GM12878 (cell line): ENCODE measurements around the gene CLDN7. TPM values are rescaled to one million over a fixed set of nuclear protein-coding genes. Genes with fewer than 3 reads are reported as not detected.

ENCODE experiments used
- ATAC-seq: fragments of 200-7000 bp; cut with Tn5 transposase; 3 replicates; pipeline ENCODE4 v1.9.1; 2020; ENCODE audit warnings: mild to moderate bottlenecking, moderate library complexity
- BruUV-seq: library from RNA; stranded (reverse); fragments of 400-500 nt; replicated peaks from 2 replicates; lab custom pipeline; 2021; lab: Mats Ljungman, UMichigan
- CTCF ChIA-PET: fragments of 300-600 bp; sonication (Branson Sonifier 250); formaldehyde crosslinking; extraction: SDS; loops from one replicate; lab custom pipeline; 2021; ENCODE audit warnings: inconsistent platforms; lab: Yijun Ruan, JAX
- POLR2A ChIA-PET: fragments of 350-600 bp; formaldehyde crosslinking; extraction: SDS; loops from one replicate; lab custom pipeline; 2021; ENCODE audit warnings: inconsistent platforms; lab: Charles Lee
- RAD21 ChIA-PET: fragments of 300-600 bp; sonication (Branson Sonifier 250); formaldehyde crosslinking; loops from one replicate; lab custom pipeline; 2023; ENCODE audit warnings: antibody characterized with exemption; ENCODE audit not compliant: unreplicated experiment; lab: Charles Lee
- SMC1A ChIA-PET: fragments of 300-600 bp; sonication (Branson Sonifier 250); formaldehyde crosslinking; loops from one replicate; lab custom pipeline; 2023; ENCODE audit not compliant: unreplicated experiment, uncharacterized antibody; lab: Charles Lee
- DNase-seq: peaks from one replicate; pipeline ENCODE4 v3.0.0-alpha.2; 2011; ENCODE audit warnings: low read depth, low spot score
- FAIRE-seq: peaks from 3 replicates; lab custom pipeline; 2011; peaks lifted over from hg19 to GRCh38; lab: Jason Lieb, UNC
- H2AFZ ChIP-seq: 2 replicates; pipeline ENCODE4 v1.6.0; 2011; ENCODE audit warnings: low read depth, low read length, control low read depth; ENCODE audit not compliant: control insufficient read depth
- H3K27ac ChIP-seq: 2 replicates; pipeline ENCODE4 v1.5.1; 2011; ENCODE audit warnings: control low read depth; ENCODE audit not compliant: control insufficient read depth, insufficient read depth
- H3K27me3 ChIP-seq, 2 experiments: replicated peaks in 1 of 2; 2 replicates each; pipeline versions ENCODE4 v1.6.0 to v1.6.1; 2011; ENCODE audit warnings: low read length in 1 of 2; ENCODE audit not compliant: control insufficient read depth in 2 of 2, insufficient read depth in 2 of 2
- H3K36me3 ChIP-seq, 2 experiments: 2 replicates each; pipeline ENCODE4 v1.5.1; 2011; ENCODE audit warnings: low read length in 1 of 2; ENCODE audit not compliant: control insufficient read depth in 2 of 2, insufficient read depth in 2 of 2
- H3K4me1 ChIP-seq: 2 replicates; pipeline ENCODE4 v1.6.1; 2011; ENCODE audit warnings: mild to moderate bottlenecking, low read length, moderate library complexity, mixed read lengths; ENCODE audit not compliant: control insufficient read depth, insufficient read depth
- H3K4me2 ChIP-seq: 2 replicates; pipeline ENCODE4 v1.6.0; 2011; ENCODE audit warnings: control low read depth; ENCODE audit not compliant: control insufficient read depth, insufficient read depth
- H3K4me3 ChIP-seq: fragments of 200-600 bp; sonication (generic); 2 replicates; pipeline ENCODE4 v1.5.1; 2016
- H3K79me2 ChIP-seq: 2 replicates; pipeline ENCODE4 v1.6.0; 2011; ENCODE audit warnings: low read length; ENCODE audit not compliant: control insufficient read depth, insufficient read depth
- H3K9ac ChIP-seq: 2 replicates; pipeline ENCODE4 v1.8.0; 2011; ENCODE audit warnings: low read length, control low read depth, mixed read lengths; ENCODE audit not compliant: control insufficient read depth, insufficient read depth
- H3K9me3 ChIP-seq: replicated peaks from 3 replicates; pipeline ENCODE4 v1.5.1; 2011; ENCODE audit warnings: mild to moderate bottlenecking, low read length; ENCODE audit not compliant: control insufficient read depth, insufficient read depth
- H4K20me1 ChIP-seq: 2 replicates; pipeline ENCODE4 v1.6.0; 2011; ENCODE audit not compliant: control insufficient read depth, insufficient read depth
- CEBPZ ChIP-seq: fragments of 150-350 bp; IDR thresholded peaks from 2 replicates; pipeline ENCODE4 v1.6.1; 2016; ENCODE audit warnings: low read depth, low read length
- CHD2 ChIP-seq: IDR thresholded peaks from 2 replicates; pipeline ENCODE4 v1.6.1; 2011; ENCODE audit warnings: low read depth, low read length, improper control_type of control experiment, borderline replicate concordance
- HDAC6 ChIP-seq: fragments of 200-600 bp; sonication (generic); IDR thresholded peaks from one replicate; pipeline ENCODE4 v1.8.0; 2017; ENCODE audit warnings: antibody characterized with exemption; ENCODE audit not compliant: unreplicated experiment
- IKZF2 ChIP-seq, 2 experiments: fragments of 450-650 bp; IDR thresholded peaks; 2 replicates each; pipeline ENCODE4 v1.6.1; 2017; ENCODE audit warnings: mild to moderate bottlenecking in 2 of 2, moderate library complexity in 2 of 2
- IRF4 ChIP-seq: IDR thresholded peaks from 2 replicates; pipeline ENCODE4 v1.6.1; 2011; ENCODE audit warnings: low read depth, low read length
- LARP7 ChIP-seq: fragments of 450-650 bp; IDR thresholded peaks from 2 replicates; pipeline ENCODE4 v1.6.1; 2017; ENCODE audit warnings: mild to moderate bottlenecking
- NR2F1 ChIP-seq: fragments of 450-650 bp; conservative IDR thresholded peaks from 2 replicates; pipeline ENCODE4 v1.6.1; 2017; ENCODE audit warnings: mild to moderate bottlenecking
- PAX5 ChIP-seq: IDR thresholded peaks from 2 replicates; pipeline ENCODE4 v1.6.1; 2011; ENCODE audit warnings: low read depth, low read length, borderline replicate concordance
- POU2F2 ChIP-seq: IDR thresholded peaks from 3 replicates; pipeline ENCODE4 v1.6.1; 2011; ENCODE audit warnings: low read depth, mild to moderate bottlenecking, low read length, borderline replicate concordance
- RELA ChIP-seq: fragments of 450-650 bp; IDR thresholded peaks from 2 replicates; pipeline ENCODE4 v1.8.0; 2014; ENCODE audit warnings: borderline replicate concordance; ENCODE audit not compliant: partially characterized antibody
- SKIL ChIP-seq: fragments of 450-650 bp; IDR thresholded peaks from 2 replicates; pipeline ENCODE4 v1.6.1; 2017; ENCODE audit warnings: mild to moderate bottlenecking, low read depth, inconsistent platforms; ENCODE audit not compliant: poor library complexity, severe bottlenecking
- SMARCA5 ChIP-seq: fragments of 450-650 bp; IDR thresholded peaks from 2 replicates; pipeline ENCODE4 v1.6.1; 2017; ENCODE audit warnings: mild to moderate bottlenecking
- SP1 ChIP-seq: IDR thresholded peaks from one replicate; pipeline ENCODE4 v1.6.1; 2011; ENCODE audit warnings: low read depth, low read length
- TCF12 ChIP-seq: IDR thresholded peaks from 2 replicates; pipeline ENCODE4 v1.6.1; 2011; ENCODE audit warnings: low read depth, mild to moderate bottlenecking, low read length
- YY1 ChIP-seq: IDR thresholded peaks from 2 replicates; pipeline ENCODE4 v1.6.1; 2011; ENCODE audit warnings: low read depth, mild to moderate bottlenecking, low read length
- ZNF207 ChIP-seq: fragments of 450-650 bp; IDR thresholded peaks from 2 replicates; pipeline ENCODE4 v1.6.1; 2014; ENCODE audit warnings: antibody characterized with exemption, mild to moderate bottlenecking, borderline replicate concordance
- WGBS: methylation state at CpG from one replicate; pipeline ENCODE4 v1.1.6; 2016; ENCODE audit warnings: low lambda C conversion rate; ENCODE audit not compliant: insufficient replicate concordance, insufficient coverage; ENCODE audit errors: missing lambda C conversion rate; 5-methylcytosine and 5-hydroxymethylcytosine counted together
- in situ Hi-C: fragments of 300-500 bp; cut with MboI; formaldehyde crosslinking; loops from 9 replicates; pipeline ENCODE4 v1.14.3; 2018; ENCODE audit warnings: mixed read lengths
- intact Hi-C: fragments of 100-400 bp; cut with micrococcal nuclease; formaldehyde crosslinking; loops from one replicate; pipeline ENCODE4 v1.14.2; 2022; ENCODE audit not compliant: unreplicated experiment
- polyA plus RNA-seq, 11 experiments: library from polyadenylated mRNA; depleted of rRNA in 4 of 11; unstranded in 6 of 11; stranded (reverse) in 5 of 11; fragments of >200 nt; fragmentation: Nextera tagmentation in 4 of 11; fragmentation: Illumina TruSeq in 1 of 11; extraction: Ambion mirVana in 4 of 11; extraction: Trizol in 1 of 11; gene quantifications; 1 replicate in 1 of 11; 2 replicates in 10 of 11; pipeline versions ENCODE4 v1.2.1 to v1.2.3, GENCODE V29; 2011 to 2016; ENCODE audit warnings: inconsistent platforms in 2 of 11, missing spikeins in 2 of 11, low read depth in 1 of 11
- total RNA-seq, 4 experiments: library from RNA; depleted of rRNA in 3 of 4; stranded (reverse); fragments of >200 nt in 3 of 4; fragmentation: Illumina TruSeq in 1 of 4; extraction: Trizol in 1 of 4; gene quantifications; 2 replicates each; pipeline versions ENCODE4 v1.2.1 to v1.2.3, GENCODE V29; 2013 to 2021
- TF ChIP-seq, protein P1 (sequence below): fragments of 450-650 bp; IDR thresholded peaks from 2 replicates; pipeline ENCODE4 v1.6.1; 2016; ENCODE audit warnings: mild to moderate bottlenecking

The CLDN7 gene
- total and polyA plus RNA-seq, 10 of the 15 experiments (the other 5 are each of a cell fraction or from before 2014, with no cell fraction given): 0.19 to 1.3 (median 0.36) TPM; not detected in 5

- ChIA-PET CTCF (interaction anchor here (0.6 to 10.3 kb wide), 12 partner anchors 11 to 407 kb away, joined by 3 to 102 read pairs (median 3); partner anchors contain the start of genes NEURL4 and TP53), RAD21 (interaction anchor here (2.3 kb wide), 1 partner anchor 16 kb away, joined by 11 read pairs; no protein-coding TSS in a partner anchor), POLR2A (interaction anchor here (1.7 kb wide), 1 partner anchor 16 kb away, joined by 4 read pairs; no protein-coding TSS in a partner anchor), SMC1A (interaction anchor here (0.6 to 3.3 kb wide), 5 partner anchors 16 to 407 kb away, joined by 3 to 17 read pairs (median 3); partner anchors contain the start of genes TMEM95 and TP53)
- Histone ChIP-seq H3K27me3 (no peaks in the 10 kb centered on the region; a peak in 1 of 4 replicates), H3K4me3 (peak overlapping the region; percentile 56), H3K79me2 (no peaks in the 10 kb centered on the region), H2AFZ (peak overlapping the region; percentile 82), H3K9me3 (no peaks in the 10 kb centered on the region), H3K36me3 (no peaks in the 10 kb centered on the region), H3K9ac (no peak overlapping the region; the same call in 1 of the 2 replicates), H3K4me2 (peak overlapping the region; percentile 98), H3K27ac (no peak overlapping the region), H3K4me1 (peaks cover 8% of the 10 kb centered on the region), H4K20me1 (no peaks in the 10 kb centered on the region; the same call in 1 of the 2 replicates)
- in situ Hi-C loops: no loop called here
- BruUV-seq: no TSS peak
- ATAC-seq: peak; percentile 90
- FAIRE-seq: peak; percentile 97
- intact Hi-C loops: loop anchor here (1.0 to 2.0 kb wide), 2 partner anchors 16 to 64 kb away; no protein-coding TSS in a partner anchor
- 0% methylated on average over 29 of the region's 29 CpGs for WGBS
- peak; percentile 40 for DNase-seq
- TF ChIP-seq CHD2: no peak
- TF ChIP-seq CEBPZ: no peak
- peak; percentile 46; the same call in 1 of the 2 replicates for TF ChIP-seq PAX5
- TF ChIP-seq RELA: peak; percentile 33
- TF ChIP-seq LARP7: peak; percentile 40; the same call in 1 of the 2 replicates
- TF ChIP-seq, protein P1, sequence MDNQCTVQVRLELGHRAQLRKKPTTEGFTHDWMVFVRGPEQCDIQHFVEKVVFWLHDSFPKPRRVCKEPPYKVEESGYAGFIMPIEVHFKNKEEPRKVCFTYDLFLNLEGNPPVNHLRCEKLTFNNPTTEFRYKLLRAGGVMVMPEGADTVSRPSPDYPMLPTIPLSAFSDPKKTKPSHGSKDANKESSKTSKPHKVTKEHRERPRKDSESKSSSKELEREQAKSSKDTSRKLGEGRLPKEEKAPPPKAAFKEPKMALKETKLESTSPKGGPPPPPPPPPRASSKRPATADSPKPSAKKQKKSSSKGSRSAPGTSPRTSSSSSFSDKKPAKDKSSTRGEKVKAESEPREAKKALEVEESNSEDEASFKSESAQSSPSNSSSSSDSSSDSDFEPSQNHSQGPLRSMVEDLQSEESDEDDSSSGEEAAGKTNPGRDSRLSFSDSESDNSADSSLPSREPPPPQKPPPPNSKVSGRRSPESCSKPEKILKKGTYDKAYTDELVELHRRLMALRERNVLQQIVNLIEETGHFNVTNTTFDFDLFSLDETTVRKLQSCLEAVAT: peak; percentile 60
- TF ChIP-seq HDAC6: peak; percentile 18
- TF ChIP-seq POU2F2: 0 out of 3 replicates have a peak, but pooled peaks have one; percentile 35
- peak in 1 of 2 experiments; percentile 45; a peak in 2 of 4 replicates for TF ChIP-seq IKZF2 (IDR thresholded peaks at IDR 0.05)
- peak; percentile 57; the same call in 1 of the 2 replicates for TF ChIP-seq IRF4
- peak; percentile 57 for TF ChIP-seq SP1
- peak; percentile 70 for TF ChIP-seq ZNF207
- TF ChIP-seq SKIL: no peak
- TF ChIP-seq TCF12: 0 out of 2 replicates have a peak, but pooled peaks have one; percentile 32
- TF ChIP-seq YY1: peak; percentile 77; the same call in 1 of the 2 replicates
- peak; percentile 68 for TF ChIP-seq NR2F1
- peak; percentile 84; the same call in 1 of the 2 replicates for TF ChIP-seq SMARCA5
Measured at GRCh38 chr17:7280519-7281073, 18.3 kb upstream of the CLDN7 start.
